HK-2 (cell line): Measurements from ENCODE around the gene DTNA.

Experiments
- DNase-seq: peaks from one replicate; pipeline ENCODE4 v3.0.0-alpha.2; 2018; ENCODE audit not compliant: unreplicated experiment

Gene DTNA

GRCh38 chr18:34859496-34859895, 149.4 kb downstream of the DTNA start:
- DNase-seq: no peak

- no peak for DNase-seq
Observed at GRCh38 chr18:34862561-34862960, 152.5 kb downstream of the DTNA start.

DNA sequence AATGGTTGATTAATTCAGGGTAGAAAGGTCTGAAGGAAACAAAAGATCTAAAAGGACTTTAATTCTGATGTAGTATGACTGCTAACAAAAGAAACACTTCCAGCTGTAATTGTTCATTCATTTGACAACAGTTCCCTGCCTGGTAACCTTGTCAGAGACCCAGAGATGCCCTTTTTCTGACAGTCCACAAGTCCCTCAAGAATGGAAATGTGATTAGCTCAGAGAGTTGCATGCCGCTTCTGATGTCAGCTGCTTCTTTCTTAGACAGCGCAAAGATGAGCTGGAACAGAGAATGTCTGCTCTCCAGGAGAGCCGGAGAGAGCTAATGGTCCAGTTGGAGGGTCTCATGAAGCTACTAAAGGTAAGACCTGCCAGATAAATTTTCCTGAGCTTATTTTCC, 153.6 kb downstream of the DTNA start:
- no peak for DNase-seq

DNA sequence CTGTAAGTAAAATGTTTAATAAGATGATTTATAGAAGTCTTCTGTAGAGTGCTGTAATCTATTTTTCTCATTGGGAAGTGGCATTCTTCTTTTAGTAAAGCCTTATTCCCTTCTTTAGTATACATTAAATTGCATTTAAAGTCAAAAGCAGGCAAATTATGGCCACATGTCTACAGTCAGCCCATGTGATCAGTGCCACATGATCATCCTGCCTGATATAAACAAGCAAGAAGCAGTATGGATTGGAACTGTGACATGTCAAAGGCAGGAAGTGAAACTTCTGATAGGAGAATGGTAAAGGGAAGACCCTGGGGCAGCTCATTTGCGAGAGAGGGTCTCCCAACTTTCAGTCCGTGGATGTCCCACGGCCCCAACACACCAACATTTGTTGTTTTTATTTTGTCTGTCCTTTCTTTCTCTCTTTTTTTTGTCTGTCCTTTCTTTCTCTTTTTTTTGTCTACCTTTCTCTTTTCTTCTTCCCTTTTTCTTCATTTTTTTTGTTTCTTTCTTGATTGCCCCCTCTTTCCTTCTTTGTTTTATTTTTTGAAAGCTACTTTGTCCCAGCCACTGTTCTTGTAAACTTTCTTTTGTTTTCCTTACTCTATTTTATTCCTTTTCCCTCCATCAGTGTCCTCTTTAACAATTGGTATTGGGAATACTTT, 154.9 kb downstream of the DTNA start:
- no peak for DNase-seq

DNA sequence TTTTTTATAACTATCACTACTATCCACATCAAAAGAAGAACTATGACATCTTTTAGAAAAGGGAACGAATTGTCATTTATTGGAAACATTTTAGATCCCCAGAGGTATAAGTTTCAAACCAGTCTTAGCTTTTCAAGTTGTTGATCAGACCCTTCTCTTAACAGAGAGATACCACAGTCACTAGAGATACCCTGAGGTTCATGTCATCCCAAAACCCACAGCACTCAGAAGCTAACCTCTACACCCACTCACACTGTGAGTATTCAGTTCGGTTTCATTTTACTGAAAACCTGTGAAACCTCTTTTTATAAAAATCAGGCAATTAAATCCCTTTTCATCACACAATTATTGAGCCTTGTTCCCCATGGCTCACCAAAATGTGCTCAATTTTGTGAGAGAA, 156.2 kb downstream of the DTNA start:
- no peak for DNase-seq

GRCh38 chr18:34866739-34867138, 156.6 kb downstream of the DTNA start:
- no peak for DNase-seq

DNA sequence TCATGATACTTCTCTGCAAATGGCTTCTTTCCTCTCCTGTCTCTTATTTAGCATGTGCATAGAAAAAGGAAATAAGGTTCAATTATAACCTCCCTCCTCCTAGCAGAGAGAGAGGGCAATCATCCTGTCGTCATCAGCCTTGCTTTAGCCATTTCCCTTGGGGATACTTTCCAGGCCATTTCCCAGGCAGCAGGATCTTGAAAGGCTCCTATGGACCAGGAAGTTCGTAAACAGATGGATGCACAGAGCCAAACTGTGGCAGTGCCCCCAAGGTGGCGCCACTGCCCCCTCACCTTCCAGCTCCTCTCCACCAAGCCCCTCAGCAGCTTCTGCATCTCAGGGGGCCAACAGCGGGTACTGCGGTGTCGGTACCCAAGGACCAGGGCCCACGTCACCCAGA, 157.4 kb downstream of the DTNA start:
- DNase-seq: peak; percentile 8

DNA sequence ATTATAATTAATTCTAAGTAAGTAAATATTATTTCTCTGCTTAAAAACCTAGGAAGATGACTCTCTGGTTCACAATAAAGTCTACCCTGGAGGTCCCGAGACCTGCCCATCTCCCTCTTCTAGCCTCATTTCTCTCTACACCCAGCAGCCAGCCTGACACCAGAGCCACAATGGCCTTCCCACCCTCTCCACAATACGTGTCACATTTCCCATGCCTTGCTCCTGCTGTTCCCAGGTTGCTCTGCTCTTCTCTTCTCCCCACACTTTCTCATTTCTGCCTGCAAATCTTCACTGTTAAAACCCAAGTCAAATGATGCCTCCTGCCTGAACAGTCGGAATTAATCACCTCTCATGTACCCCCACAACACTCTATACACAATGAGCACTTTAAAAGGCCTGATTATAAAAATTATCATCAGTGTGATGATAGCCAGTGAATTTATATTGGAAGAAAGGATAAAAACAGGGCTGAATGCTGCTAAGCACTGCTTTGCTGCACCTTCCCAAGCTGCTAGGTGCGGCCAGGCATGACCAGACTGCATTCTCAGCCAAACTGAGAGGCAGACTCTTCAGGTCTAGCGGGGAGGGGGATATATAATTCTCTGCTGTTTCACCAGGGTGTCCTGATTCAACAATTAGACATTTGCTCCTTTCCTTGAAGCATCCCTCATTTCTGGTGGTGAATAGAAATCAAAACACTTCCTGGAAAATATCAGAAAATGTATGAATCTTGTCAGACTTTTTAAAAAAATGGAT, 160.6 kb downstream of the DTNA start:
- DNase-seq: no peak

DNA sequence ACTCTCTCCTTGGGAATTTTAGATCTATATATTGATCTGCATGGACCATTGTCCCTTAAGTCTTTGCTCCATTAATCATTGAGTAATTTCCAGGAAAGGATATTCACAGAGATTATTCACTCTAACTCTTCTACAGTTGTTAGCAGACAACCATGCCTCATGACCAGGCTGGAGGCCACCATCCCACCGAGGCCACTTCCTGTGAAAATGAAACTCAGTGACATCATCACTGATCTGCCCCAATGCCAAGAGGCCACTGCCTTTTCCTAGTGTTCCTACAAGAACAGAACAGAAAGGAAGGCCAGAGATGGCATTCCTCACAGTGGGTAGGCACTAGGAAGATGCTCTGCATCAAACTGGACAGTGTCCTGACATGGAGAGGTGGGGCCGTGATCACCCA, 161.3 kb downstream of the DTNA start:
- DNase-seq: peak; percentile 25

GRCh38 chr18:34872066-34872465, 162.0 kb downstream of the DTNA start:
- DNase-seq: no peak

DNA sequence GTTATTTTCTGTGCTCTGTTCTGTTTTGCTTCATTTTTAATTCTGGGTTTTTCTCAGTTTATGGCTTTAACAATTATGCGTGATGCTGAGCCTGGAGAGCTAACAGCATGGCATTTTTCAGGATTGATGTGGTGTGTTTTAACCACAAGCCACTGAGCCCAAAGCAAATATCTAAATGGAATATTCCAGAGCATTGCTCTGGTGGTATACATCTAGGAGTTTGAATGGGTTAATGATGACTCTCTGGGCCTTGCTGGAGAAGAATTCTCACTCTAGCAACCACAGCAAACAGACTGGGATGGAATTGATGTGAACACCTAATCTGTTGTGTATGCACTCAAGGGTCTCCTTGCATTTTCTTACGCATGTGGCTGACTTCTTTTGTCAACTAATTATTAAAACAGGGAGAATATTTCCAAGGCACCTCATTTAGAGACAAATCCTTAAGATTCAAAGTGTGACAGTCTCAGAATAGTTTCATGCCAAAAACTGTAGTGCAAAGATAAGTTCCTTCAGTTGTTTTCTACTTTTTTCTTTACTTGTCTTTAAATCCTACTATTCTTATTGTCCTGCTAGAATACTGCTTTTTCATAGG, 164.0 kb downstream of the DTNA start:
- no peak for DNase-seq

DNA sequence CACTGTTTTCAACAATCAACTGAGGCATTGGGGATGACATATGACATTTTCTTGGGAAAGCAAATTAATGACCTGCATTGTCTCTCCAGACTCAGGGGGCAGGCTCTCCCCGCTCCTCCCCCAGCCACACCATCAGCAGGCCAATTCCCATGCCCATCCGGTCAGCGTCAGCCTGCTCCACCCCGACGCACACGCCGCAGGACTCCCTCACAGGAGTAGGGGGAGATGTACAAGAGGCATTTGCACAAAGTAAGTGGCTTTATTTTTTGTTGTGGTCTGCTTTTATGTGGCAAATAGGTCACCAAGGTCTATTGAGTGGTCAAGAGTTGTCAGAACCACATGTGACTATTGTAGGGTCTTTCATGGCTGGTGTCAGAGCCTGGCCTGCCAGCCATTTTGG, 165.1 kb downstream of the DTNA start:
- DNase-seq: no peak

DNA sequence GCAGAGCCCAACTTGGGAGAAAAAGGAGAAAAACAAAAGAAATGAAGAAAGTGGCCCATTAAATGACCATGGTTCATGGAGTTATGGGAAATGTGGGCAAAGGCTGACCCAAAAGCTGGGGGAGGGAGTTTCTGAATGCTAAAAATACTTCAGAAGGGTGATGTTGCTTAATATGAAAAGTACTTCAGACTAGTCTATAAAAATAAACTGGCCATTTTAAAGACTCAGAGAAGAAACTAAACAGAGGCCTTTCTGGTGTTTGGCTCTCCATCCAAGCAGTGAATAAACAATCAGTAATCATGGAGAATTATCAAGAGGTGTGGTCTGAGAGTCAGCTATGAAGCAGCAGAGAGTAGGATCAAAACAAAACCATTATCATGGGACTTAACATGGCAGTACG, 170.3 kb downstream of the DTNA start:
- DNase-seq: no peak

DNA sequence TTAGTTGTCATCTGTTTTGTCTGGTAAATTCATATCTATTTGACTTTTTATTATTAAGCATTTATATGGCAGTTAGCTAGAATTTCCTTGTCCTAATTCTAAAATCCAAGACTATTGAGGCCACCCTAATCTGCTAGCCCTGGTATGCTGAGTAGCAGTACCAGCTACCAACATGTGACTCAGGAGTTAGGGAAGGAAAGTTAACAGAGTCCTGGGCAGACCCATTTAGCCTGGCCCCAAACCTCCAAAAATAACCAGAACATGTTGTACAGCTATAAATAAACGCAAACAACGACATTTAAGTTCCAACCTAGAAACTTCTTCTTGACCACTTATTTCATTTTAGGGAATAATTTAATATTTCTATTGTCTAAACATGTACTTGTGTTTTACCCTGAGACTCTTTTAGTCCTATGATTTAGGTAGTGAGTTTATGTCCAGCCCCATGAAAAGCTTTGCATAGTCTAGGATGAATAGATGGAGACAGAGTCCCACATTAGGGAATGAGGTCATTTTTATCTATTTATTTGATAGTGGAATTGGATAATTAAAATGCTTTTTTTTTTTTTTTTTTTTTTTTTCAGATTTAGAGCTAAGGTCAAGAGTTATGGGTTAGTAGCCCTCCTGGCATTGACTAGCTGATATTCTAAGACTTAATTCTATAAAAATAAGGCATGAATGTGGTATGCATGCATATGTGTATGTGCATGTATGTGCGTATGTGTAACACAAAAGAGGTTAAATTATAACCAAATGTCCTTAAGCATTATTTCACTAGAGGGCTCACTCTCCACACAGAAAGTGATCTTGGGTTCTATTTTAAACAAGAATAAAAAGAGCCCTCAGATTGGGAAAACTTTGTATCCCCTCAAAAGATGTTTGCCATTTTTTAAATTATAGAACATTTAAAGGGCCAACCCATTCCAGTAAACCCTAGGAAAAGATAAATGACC, 171.1 kb downstream of the DTNA start:
- DNase-seq: no peak

DNA sequence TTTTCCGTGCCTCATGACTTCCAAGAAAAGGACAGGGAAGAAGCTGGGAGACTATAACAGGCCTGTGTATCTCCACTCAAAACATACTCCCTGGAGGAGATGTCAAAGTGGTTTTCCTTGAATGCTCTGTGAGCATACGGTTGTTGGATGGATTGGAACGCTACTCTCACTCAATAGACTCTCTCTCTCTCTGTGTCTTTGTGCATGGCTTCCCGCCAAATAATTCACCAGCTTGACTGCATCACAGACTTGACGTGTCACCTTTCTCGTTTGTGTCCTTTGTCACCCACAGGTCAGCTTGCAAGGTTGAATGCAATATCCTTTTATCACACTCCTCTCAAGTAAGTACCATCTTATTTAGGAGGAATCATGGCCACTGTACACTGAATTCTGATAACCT, 174.3 kb downstream of the DTNA start:
- no peak for DNase-seq

DNA sequence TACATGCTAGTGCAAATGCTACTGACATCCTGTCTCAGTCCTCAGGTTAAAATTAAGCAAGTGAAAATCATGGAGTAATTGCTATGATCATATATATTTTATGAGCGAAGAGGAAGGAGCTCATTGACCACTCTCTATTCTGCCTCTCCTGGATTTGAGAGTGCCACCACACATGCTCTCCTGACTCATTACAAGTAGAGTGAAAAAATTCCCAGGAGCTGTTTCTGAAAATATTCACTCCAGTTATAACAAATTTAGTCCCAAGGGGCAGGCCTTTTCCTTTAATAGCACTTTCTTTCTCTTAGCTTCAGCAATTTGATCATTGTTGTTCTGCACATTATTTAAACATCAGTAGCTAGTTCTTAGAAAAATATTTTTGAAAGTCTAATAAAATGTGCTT, 176.1 kb downstream of the DTNA start:
- DNase-seq: no peak

DNA sequence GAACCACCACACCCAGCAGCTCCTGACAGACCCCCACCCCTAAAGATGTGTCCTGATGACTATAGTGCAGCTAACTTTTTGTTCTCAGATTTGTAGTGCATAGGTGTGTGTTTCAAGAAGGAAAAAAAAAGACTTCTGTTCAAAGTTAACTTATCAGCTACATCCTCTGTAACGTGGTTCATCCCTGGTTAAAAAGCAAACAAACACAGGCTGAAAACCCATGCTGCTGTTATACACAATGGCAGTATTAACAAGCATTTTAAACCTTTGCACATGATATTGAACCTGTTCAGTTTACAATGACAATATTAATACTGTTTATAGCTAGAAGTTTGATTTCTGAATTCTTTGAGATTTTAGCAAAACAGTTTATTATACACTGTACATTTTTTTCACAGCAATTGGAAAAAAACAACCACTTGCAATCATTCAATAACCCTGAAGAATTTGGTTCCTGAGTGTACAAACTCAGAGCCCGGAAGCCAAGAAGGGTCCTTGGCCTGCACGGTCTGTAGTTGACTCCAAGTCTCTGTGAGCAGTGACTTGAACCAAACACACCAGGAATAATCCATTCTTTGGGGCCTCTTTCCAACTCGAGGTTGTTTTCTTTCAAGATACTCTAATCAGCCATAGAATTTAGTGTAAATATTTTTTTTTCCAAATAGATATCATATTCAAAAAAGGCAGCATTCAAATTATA, 177.9 kb downstream of the DTNA start:
- no peak for DNase-seq

DNA sequence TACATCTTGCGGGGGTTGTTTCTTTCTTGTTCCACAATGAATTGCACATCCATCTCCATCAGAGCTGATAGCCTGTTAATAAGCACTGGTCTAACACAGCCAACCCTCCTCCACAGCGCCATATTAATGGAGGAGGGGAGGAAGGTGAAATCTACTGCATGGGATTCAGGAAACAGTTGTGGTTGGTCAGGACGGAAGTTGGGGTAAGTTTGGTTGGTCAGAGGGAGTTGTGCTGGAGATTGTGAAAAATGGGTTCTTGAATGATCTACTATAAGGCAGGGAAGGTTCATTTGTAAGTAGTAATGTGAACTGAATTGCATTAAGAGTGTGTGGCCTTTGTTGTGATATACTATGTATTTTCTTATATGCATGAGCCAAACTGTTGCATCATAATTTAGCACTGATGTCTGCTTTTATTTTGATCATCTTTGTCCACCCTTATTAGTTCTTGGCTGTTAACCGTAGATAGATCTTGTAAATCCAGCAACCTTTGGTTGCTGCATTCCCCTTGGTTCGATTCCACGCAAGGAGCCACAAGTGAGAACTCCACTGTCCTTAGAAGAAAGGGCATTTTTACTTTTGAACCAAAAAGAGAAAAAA, 180.5 kb downstream of the DTNA start:
- no peak for DNase-seq

DNA sequence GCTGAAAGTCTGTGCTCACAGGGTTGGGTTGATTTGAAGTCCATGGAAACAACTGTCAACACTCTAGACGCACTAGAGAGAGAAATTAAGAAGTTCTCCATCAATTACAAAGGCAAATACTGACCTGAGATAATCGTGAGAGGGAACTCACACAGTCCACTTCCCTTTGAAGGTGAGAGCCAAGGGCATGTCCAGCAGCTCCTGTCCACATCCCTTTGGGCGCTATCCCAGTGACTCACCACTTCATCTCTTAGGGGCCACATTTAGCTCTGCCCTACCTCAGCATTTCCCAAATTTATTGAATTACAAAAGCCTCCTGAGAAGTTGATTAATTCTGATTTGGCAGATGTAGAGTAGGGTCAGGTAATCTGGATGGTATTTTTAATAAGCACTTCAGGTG, 182.3 kb downstream of the DTNA start:
- DNase-seq: no peak

GRCh38 chr18:34893239-34893638, 183.1 kb downstream of the DTNA start:
- no peak for DNase-seq

- no peak for DNase-seq
Observed at GRCh38 chr18:34901299-34901698, 191.2 kb downstream of the DTNA start.
